AG09309 (cell line): ENCODE data around the gene CCDC12.
A peak's percentile ranks its signal among the peaks of the same experiment; 100 is the strongest.

Source experiments
- DNase-seq: peaks from one replicate; pipeline ENCODE4 v3.0.0-alpha.2; 2010; ENCODE audit warnings: low read depth
- H3K4me3 ChIP-seq: 2 replicates; pipeline ENCODE4 v1.5.1; 2011; ENCODE audit warnings: mild to moderate bottlenecking, low read depth, low read length, moderate library complexity; ENCODE audit not compliant: control insufficient read depth
- TF ChIP-seq, protein P1 (sequence below): IDR thresholded peaks from 2 replicates; pipeline ENCODE4 v1.5.1; 2011; ENCODE audit warnings: mild to moderate bottlenecking, low read depth, low read length, inconsistent platforms; ENCODE audit not compliant: insufficient read depth, control insufficient read depth; ENCODE audit errors: missing control alignments

CCDC12 gene

DNA sequence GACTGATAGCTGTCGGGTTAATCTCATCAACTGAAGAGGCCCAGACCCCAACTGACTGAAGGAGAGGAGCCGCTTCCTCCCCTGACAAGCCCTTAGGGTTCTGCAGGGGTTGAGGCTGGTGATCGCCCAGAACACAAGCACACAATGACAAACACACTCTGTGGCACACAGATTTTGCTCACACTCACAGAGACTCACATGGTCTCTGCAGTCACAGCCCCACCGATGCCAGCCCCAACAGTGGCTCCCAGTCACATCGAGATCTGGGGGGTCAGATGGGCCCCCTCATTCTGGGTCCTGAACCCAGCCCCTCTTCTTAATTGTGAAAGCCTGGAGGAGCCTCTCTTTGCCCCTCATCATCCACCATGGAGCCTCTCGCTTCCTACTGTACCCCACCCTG is 82.3 kb downstream of the CCDC12 start:
- TF ChIP-seq, protein P1, sequence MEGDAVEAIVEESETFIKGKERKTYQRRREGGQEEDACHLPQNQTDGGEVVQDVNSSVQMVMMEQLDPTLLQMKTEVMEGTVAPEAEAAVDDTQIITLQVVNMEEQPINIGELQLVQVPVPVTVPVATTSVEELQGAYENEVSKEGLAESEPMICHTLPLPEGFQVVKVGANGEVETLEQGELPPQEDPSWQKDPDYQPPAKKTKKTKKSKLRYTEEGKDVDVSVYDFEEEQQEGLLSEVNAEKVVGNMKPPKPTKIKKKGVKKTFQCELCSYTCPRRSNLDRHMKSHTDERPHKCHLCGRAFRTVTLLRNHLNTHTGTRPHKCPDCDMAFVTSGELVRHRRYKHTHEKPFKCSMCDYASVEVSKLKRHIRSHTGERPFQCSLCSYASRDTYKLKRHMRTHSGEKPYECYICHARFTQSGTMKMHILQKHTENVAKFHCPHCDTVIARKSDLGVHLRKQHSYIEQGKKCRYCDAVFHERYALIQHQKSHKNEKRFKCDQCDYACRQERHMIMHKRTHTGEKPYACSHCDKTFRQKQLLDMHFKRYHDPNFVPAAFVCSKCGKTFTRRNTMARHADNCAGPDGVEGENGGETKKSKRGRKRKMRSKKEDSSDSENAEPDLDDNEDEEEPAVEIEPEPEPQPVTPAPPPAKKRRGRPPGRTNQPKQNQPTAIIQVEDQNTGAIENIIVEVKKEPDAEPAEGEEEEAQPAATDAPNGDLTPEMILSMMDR: no peak

GRCh38 chr3:46893763-46894162 is 82.8 kb downstream of the CCDC12 start:
- DNase-seq: no peak
- H3K4me3 ChIP-seq: no peak overlapping the region
- TF ChIP-seq, protein P1: no peak

More for the DNA sequence above, 82.3 kb downstream of the CCDC12 start:
- DNase-seq: no peak
- H3K4me3 ChIP-seq: no peak overlapping the region

GRCh38 chr3:46893146-46893748 is 83.3 kb downstream of the CCDC12 start:
- TF ChIP-seq, protein P1: no peak
- no peak overlapping the region for H3K4me3 ChIP-seq
- no peak for DNase-seq

GRCh38 chr3:46892285-46893145 is 84.0 kb downstream of the CCDC12 start:
- peak overlapping the region; percentile 41 for H3K4me3 ChIP-seq
- TF ChIP-seq, protein P1: peak; percentile 2
- peak; percentile 7 for DNase-seq

GRCh38 chr3:46891132-46891531 is 85.4 kb downstream of the CCDC12 start:
- DNase-seq: no peak
- no peak overlapping the region for H3K4me3 ChIP-seq
- TF ChIP-seq, protein P1: no peak

DNA sequence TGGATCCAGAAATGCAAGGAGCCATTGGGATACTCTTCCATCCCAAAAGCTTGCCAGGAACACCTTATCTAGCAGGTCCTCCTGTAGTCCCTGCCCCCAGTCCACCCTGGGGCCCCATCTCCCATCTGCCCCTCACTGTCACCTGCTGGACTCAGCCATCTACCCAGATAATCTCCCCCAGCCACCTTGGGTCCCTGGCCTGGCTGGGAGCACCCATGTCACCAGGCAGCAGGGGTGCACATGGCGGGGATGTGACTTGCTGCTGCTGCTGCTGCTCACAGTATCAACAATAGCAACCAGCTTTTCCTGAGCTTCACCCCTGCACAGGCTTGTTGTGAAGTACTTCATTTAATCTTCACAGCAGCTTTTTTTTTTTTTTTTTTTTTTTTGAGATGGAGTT is 86.4 kb downstream of the CCDC12 start:
- H3K4me3 ChIP-seq: no peak overlapping the region
- TF ChIP-seq, protein P1: no peak
- DNase-seq: no peak
